ENCODE measurements around the gene HLA-C.
"Not testable (repeated sequence)": the region's sequence is repeated elsewhere in the genome, so short reads cannot be mapped to it uniquely, and the experiment has no call there.

Gene HLA-C
- total RNA-seq: 1,207 to 1,444 reads per million in 2 experiments

- peak; percentile 89 for DNase-seq (ENCODE audit: low read depth)
Measured at GRCh38 chr6:31271641-31272357, at the start of gene HLA-C. TSS of gene HLA-C (minus strand) at chr6:31272092. CDS start at chr6:31272071, 21 bp downstream.

- no peak for DNase-seq (ENCODE audit: low read depth)
Measured at GRCh38 chr6:31321005-31321707, 49.3 kb upstream of the HLA-C start.

GRCh38 chr6:31317036-31317435 is 45.1 kb upstream of the HLA-C start:
- DNase-seq (ENCODE audit: low read depth): no peak

GRCh38 chr6:31309641-31310040 is 37.7 kb upstream of the HLA-C start:
- no peak for DNase-seq (ENCODE audit: low read depth)

- no peak for DNase-seq (ENCODE audit: low read depth)
Measured at GRCh38 chr6:31308845-31309175, 36.9 kb upstream of the HLA-C start.

- DNase-seq (ENCODE audit: low read depth): peak; percentile 70
Measured at GRCh38 chr6:31308050-31308844, 36.4 kb upstream of the HLA-C start.

DNA sequence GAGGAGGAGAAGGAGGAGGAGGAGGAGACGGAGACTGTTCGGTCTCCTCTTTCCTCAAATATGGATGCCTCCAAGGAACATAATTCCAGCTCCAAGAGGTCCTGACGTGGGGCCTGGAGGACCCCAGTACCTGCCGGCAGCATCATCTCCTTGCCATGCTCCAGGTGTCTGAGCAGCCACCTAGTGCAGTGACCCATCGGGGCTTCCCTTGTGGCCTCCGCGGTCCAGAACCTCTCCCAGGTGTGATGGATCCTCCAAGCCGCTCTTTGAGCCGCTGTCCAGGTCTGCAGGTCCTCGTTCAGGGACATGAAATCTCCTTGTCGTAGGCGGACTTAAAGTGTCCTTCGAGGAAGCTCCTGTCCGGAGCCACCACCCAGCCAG is 35.8 kb upstream of the HLA-C start:
- no peak for DNase-seq (ENCODE audit: low read depth)

DNA sequence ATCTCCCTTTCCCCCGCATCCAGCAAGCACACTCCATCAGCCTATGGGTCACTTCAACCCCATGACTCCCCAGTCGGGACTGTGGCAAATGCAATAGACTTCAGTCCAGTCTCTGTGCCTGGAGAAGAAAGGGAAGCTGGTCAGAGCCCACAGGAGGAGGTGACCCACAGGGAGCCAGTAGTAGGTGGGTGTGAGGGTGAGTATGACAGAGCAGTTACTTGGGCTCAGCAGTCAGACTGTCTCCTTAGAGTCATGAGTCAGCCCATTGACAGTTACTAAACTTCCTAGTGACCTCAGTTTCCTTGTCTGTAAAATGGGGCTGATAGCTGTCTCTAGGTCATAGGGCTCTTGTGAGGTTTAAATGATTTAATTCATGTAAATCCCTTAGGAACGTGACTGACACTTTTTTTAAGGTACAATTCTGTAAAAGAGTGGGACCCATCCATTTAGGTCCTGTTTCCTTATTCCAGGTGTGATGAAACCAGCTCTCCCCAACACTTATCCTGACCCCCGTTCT is 33.9 kb upstream of the HLA-C start:
- no peak for DNase-seq (ENCODE audit: low read depth)

DNA sequence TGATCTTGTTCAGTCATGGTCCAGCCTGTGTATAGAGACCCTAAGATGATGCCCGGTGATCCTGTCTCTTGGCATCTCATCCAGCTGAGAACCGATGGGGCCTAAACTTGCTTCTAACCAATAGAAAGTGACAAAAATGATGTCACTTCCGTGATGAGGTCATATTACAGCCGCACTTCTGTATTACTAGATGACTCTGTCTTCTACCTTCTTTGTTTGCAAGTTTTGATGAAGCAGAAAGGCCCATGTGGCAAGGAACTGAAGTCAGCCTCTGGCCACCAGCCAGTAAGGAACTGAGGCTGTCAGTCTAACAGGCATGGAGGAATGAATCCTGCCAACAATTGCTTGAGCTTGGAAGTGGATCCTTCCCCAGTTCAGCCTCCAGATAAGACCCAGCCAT is 32.8 kb upstream of the HLA-C start:
- DNase-seq (ENCODE audit: low read depth): no peak

DNA sequence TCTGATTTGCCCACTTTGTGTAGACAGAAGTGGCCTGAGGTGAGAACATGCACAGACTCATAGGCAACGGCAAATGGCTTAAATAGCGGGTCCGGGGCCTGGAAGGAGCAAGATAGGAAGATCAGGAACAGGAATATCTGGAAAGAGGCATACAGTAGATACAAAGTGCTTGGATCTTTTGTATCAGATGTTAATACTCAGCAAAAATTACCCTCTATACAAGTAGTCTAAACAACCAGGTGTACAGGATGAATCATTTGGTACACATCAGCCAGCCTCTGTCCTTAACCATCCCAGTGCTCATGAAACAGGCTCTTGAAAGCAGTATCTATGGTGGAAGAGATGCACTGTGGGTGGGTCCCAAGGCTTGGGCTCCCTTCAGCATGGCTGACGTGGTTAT is 28.9 kb upstream of the HLA-C start:
- DNase-seq (ENCODE audit: low read depth): no peak

DNA sequence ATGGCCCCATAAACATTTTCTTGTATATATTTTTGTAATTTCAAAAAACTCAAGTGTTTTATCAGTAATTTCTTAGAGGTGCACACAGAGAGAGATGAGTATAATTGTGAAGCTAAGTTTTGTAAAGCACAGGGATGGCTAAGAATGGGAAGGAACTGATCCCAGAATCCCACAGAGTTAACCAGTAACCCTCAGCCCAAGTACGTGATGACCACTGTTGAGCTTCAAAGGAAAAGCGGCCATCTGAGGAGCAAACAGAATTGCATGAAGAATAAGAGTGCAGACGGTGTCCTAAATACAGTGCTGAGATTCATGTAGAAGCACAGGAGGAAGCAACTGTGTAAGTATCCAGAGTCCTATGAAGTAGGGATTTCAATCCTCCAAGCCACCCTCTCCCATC is 28.1 kb upstream of the HLA-C start:
- no peak for DNase-seq (ENCODE audit: low read depth)

- DNase-seq (ENCODE audit: low read depth): no peak
Measured at GRCh38 chr6:31299511-31299910, 27.6 kb upstream of the HLA-C start.

DNA sequence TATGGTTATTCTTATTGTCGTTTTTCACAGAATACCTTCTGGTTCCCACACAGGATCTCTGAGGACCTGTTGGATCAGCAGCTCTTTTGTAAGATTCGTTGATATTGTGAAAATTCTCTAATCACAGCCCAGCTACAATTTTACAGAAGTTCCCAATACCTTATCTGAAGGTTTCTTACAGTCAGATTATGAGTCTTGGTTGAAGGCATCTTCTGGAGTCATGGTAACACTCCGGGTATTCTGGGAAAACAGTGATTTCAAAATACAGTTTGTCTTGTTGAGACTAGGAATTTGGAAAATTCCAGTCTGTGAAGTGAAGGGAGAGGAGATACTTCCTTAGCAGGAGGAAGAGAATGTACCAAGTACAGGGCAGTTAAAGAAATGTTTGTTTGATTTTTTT is 22.2 kb upstream of the HLA-C start:
- DNase-seq (ENCODE audit: low read depth): no peak

DNA sequence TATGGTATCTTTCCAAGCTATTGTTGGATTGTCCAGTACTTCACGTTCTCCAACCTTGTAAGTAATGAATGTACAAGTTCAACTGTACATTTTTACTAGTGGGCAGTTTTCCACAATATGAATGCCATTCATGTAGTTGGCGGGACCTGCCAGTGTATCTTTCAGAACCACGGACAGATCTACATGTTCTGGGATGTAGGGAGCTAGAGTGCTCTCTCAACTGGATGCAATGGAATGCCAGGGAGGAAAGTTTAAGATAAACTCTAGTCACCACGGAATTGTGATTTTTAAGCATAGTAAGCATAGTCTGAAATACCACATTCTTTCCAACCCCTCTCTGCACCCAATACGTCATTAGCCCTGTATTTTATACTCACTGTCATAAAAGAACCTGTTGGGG is 21.5 kb upstream of the HLA-C start:
- no peak for DNase-seq (ENCODE audit: low read depth)

- DNase-seq (ENCODE audit: low read depth): no peak
Measured at GRCh38 chr6:31289788-31290187, 17.9 kb upstream of the HLA-C start.

DNA sequence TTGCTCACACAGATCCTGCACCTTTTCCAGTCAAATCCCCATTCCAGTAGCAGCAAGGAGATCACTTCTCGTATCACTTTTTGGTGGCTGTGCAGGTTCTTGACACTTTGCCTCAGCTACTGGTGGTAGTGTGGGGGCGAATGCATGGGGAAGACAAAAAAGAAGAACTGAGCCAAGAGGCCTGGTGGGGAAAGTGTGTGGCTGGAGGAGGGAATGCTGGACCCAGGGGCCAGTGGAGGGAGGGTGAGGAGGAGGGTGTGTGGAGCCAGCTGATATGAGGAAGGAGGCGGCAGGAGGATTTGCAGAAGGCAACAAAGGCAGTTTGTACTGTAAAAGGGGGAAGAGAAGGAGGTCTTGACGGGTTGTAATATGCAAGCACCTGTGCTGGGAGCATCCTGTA is 15.7 kb upstream of the HLA-C start:
- DNase-seq (ENCODE audit: low read depth): no peak

DNA sequence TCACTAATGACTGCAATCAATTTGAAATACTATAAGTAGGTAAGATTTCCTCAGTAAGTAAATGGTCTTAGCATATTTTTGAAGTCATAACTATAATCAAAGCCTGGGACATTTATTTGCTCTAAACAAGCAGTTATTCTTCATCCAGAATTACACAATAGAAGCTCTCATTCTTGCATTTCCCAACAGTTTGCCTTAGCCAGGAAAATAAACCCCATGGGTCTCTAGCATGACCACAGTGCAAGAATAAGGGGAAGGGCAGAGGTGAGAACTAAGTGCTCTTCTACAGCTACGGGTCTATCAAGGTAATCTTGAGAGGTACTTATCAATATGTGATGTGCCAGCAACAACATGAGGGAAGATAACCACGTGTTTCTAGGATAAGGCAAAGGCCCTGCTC is 14.1 kb upstream of the HLA-C start:
- DNase-seq (ENCODE audit: low read depth): no peak

- no peak for DNase-seq (ENCODE audit: low read depth)
Measured at GRCh38 chr6:31285486-31285885, 13.6 kb upstream of the HLA-C start.

DNA sequence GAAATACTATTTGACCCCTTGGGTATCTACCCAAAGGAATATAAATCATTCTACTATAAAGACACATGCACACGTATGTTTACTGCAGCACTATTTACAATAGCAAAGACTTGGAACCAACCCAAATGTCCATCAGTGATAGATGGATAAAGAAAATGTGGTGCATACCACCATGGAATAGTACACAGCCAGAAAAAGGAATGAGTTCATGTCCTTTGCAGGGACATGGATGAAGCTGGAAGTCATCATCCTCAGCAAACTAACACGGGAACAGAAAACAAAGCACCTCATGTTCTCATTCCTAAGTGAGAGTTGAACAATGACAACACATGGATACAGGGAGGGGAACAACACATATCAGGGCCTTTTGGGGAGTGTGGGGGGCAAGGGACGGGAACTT is 7.8 kb upstream of the HLA-C start:
- DNase-seq (ENCODE audit: low read depth): not testable (repeated sequence)

DNA sequence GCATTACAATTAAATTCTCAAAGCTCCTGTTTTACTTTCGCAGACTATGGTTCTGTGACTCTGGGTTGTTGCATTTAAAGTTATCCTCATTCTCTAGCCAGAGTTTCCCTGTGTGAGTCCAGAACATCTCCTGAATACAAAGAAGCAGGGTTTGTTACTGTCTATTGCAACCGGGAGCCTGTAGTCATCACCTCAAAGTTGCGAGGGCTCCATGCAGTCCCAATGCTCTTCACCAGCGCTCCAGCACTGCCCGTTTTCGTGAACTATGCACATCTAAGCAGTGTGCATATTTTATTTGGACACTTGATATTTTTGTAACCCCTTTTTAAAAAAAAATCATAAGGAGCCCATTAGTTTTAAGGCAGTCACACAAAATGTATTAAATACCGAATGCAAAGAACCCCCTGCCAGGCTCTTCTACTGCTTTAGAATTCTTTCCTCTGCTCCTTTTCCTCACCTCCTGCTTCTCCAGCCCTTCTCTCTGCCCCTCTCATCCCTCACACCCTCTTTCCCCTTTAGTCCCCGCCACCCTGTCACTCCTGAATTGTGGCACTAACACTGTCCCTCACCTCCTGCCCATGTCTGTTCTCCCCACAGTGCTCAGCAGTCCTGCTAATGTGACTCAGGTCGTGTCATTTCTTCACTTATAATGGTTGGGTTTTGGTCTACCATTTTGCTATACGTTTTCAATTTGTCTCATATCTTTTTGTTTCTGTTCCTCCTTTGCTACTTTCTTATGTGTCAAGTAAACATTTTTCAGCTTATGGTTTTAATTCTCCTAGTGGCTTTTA is 1.1 kb upstream of the HLA-C start:
- no peak for DNase-seq (ENCODE audit: low read depth)

DNA sequence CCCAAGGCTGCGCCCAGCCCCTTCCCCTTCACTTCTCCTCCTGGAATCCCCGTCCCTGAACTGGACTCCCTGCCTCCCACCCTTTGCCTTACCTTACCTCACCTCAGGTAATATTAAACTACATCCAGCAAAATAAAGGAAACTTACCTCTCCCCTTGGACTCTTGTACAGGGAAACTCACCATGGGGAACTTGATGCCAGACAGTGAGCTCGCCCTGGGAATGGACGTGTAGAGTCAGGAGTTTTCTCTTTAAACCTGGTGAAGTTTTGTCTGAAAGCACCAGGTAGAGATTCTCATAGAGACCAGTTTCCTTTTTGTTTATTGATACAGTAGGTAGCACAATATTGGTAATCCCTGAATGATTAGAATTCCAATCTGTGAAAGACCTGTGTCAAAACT is 544 bp upstream of the HLA-C start:
- DNase-seq (ENCODE audit: low read depth): no peak
